Measurements from ENCODE around the gene TAS2R10.
"Not testable (repeated sequence)": the region's sequence is repeated elsewhere in the genome, so short reads cannot be mapped to it uniquely, and the experiment has no call there.

Gene TAS2R10, protein sequence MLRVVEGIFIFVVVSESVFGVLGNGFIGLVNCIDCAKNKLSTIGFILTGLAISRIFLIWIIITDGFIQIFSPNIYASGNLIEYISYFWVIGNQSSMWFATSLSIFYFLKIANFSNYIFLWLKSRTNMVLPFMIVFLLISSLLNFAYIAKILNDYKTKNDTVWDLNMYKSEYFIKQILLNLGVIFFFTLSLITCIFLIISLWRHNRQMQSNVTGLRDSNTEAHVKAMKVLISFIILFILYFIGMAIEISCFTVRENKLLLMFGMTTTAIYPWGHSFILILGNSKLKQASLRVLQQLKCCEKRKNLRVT
- 0 to 0.21 reads per million in 2 donors for total RNA-seq

GRCh38 chr12:10826258-10826657, at the start of gene TAS2R10:
Gene TAS2R10 (minus strand): TSS chr12:10826358. CDS start chr12:10826269, 89 bp downstream.
- no peak for DNase-seq

DNA sequence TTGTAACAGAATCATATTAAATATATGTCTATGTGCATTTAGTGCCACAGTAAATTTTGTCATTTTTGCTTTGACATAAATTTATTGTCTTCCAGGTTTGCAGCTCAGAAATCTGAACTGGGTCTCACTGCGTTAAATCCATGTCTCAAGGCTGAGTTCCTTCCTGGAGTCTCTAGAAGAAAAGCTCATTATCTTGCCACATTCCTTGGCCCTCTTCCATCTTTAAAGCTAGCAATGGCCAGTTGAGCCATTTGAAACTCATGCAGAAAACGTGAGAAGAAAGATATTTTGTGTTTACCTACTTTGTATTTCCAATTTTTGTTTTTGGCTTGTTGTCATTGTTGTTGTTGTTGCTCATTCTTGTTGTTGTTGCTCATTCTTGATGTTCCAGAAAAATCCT, 47.2 kb upstream of the TAS2R10 start:
- no peak for DNase-seq

GRCh38 chr12:10867381-10867780, 41.2 kb upstream of the TAS2R10 start:
- no peak for DNase-seq

- no peak for DNase-seq
Measured at GRCh38 chr12:10863512-10864218, 37.5 kb upstream of the TAS2R10 start.

DNA sequence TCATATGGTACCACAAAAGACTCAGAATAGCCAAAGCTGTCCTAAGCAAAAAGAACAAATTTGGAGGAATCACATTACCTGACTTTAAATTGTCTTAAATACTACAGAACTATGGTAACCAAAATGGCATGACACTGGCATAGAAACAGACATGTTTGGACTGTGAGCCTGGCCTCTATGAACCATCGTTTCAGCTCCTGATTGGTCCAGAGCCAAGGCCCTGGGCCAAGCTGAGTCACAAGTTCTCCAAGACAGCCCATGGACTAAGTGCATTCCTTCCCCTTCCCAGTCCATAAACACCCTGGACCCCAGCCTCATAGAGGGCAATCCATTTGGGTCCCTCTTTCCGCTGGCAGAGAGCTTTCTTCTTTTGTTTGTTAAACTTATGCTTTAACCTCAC, 35.2 kb upstream of the TAS2R10 start:
- DNase-seq, result no peak

DNA sequence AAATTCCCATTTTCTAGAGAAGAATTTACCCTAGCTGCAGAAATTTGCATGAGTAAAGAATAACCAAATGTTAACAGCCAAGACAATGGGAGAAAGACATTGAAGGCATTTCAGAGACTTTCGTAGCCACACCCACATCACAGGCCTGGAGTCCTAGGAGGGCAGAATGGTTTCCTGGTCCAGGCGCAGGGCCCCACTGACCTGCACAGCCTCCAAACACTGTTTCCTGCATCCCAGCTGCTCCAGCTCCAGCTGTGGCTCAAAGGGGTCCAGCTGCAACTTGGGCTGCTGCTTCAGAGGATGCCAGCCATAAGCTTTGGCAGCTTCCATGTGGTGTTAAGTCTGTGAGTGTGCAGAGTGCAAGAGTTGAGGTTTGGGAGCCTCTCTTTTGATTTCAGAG, 29.6 kb upstream of the TAS2R10 start:
- no peak for DNase-seq

GRCh38 chr12:10853776-10854175, 27.6 kb upstream of the TAS2R10 start:
- no peak for DNase-seq

DNA sequence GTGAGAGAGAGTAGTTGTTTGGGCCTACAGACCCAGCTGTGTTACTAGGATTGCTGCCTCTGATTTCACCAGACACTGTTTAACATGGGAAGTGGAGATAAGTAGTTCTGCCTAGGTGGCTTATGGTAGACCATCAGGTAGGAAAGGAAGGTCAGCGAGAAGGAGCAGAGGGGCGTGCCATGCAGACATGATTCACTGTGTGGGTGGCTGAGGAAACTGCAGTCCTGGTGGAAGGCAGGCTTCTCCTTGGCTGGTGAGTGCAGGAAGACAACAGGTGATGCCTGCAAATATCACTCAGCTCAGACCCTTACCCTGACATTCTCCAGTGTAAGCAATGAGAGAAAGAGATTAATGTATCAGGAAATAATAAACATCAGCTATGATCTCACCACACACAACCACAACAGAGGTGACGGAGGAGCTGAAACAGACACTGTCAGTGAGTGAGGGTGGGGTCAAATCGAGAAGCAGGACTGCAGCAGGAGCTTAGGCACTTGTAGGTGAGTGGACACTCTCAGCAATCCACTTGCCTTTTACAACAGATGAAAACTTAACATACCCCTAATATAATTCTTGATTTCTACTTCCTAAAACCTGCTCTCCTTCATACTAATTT, 25.2 kb upstream of the TAS2R10 start:
- DNase-seq, result no peak

DNA sequence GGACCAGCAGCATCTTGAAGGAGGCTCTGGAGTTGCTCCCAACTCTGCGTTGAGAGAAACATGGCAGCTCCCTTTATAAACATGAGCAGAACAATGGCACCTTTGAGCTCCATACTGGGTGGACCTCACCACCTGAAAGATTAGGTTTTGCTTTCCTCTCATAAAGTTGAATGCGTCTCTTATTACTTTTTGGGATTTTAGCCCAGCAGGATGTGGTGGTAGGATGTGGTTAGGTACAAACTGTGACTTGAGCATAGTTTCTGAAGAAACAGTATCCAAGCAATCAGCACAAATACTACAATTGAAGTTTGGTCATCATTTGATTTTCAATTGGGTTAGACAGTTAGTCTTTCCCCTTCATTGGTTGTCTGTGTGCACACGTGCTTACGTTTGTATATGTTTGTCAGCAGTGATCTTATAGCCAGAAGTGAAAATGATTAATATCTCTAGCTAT, 23.3 kb upstream of the TAS2R10 start, which contains the start of gene PRR4:
Gene PRR4, minus strand, starts transcription at position 51 of the 454 bp plus-strand sequence. Its CDS starts 38 bp downstream, at position 13.
- DNase-seq, result no peak

DNA sequence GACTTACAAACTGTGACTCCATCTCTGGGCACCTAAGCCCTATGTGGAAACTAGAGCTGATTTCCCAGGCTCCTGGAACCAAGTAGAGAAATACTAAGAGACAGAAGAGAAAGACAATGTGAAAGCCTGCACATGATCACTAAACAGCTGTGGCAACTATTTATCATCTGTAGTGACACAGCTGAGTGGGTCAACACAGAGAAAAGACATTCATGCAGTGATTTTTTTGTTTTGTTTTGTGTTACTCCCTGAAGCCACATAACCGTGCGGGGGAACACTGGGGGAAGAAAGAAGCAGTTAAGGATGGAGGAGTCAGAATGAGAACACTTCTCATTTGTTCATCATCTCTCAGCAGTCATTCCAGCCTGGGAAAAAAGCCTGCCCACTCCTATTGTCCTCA, 21.6 kb upstream of the TAS2R10 start:
- DNase-seq, result no peak

GRCh38 chr12:10842862-10843261, 16.7 kb upstream of the TAS2R10 start:
- no peak for DNase-seq

DNA sequence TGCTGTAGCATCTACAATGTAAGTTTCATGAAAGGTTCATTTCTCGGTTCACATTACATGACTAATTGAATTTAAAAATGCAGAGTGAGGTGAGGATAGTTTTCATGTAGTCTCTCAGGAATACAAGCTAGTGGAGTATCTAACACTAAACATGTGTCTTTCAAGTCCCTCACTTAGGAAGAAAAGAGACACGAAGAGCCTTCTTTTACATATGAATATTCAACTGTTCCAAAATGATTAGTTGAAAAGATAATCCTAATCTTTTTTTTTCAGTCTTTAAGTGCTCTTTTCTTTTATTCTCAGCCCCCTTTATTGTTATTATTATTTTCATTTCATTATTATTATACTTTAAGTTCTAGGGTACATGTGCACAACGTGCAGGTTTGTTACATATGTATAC, 12.3 kb upstream of the TAS2R10 start:
- DNase-seq, result no peak

GRCh38 chr12:10829994-10830393, 3.8 kb upstream of the TAS2R10 start:
- no peak for DNase-seq

GRCh38 chr12:10824957-10825356, 1.2 kb downstream of the TAS2R10 start:
- no peak for DNase-seq

DNA sequence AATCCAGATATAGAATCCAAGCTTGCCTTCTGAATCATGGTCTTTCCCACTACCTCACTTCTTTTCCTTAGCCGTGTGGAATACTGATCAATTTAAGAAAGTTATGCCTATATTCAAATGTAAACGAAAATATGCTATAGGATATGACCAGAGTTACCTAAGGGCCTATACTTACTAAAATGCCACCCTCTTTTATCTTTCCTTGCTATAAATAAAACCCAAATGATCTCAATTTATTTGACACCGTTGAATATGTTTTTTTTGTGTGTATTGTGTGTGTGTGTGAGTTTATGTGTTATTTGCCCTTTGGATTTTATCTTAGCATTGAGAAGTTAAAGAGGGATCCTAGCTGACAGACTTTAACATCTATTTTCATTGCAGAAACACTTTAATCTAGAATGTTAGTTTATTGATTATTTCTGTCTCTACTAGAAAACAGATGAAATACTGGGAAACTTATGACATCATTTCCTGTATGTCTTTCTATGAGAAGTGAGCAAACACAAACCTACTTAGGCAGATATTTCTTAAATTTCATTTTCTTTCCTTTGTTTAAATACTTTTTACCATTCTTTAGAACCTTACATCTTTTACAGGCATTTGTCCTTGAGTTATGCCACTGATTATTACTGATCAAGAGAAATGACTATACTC, 14.1 kb downstream of the TAS2R10 start:
- no peak for DNase-seq

GRCh38 chr12:10810068-10810467, 16.1 kb downstream of the TAS2R10 start, which contains the start of gene TAS2R9:
Gene TAS2R9 (minus strand): TSS chr12:10810168. CDS start chr12:10810075, 93 bp downstream.
- DNase-seq, result no peak

DNA sequence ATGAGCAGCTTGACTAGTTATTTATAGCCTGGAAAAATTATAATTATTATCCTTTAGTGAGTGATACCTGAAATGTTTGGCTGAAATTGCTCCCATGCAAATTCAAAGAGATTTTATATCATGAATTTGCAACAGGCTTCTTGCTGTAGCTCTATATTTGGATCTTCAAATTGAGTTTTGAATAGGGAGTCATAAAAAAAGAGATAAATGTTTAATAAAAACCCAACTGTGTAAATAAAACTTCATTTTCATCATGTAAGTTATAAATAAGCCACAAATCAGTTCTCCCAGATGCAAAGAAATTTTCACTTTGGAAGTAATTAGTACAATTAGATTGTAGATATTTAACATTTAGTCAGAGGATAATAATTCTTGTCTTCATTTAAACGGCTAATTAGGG, 19.0 kb downstream of the TAS2R10 start, which contains the start of gene TAS2R8:
Gene TAS2R8, minus strand, starts transcription at position 101 of the 400 bp plus-strand sequence. CDS start 306 bp downstream, outside the sequence.
- no peak for DNase-seq

GRCh38 chr12:10802587-10802986, 23.6 kb downstream of the TAS2R10 start, which contains the start of gene TAS2R7:
Gene TAS2R7 (minus strand): TSS chr12:10802627. CDS start chr12:10802570, 57 bp downstream.
- no peak for DNase-seq

DNA sequence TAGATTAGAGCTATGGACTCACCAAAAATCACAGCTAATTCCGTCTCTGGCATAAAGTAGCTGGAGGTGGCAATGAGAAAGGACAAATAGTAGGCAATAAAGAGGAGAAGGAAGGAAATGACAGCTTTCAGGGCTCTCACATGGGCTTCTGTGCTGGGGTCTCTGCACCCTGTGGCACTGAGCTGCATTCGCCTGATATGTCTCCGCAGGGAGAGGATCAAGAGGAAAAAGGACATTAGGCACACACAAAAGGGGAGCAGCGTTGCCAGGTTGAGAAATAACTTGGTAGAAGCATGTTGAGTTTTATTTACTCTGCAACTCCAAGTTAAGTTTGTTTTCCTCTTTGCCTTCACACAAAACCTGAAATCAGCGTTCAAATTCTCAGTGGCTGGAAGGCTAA, 24.4 kb downstream of the TAS2R10 start:
- DNase-seq, result no peak

- DNase-seq, result no peak
Measured at GRCh38 chr12:10794222-10794621, 31.9 kb downstream of the TAS2R10 start.

GRCh38 chr12:10791769-10792168, 34.4 kb downstream of the TAS2R10 start:
- not testable (repeated sequence) for DNase-seq

DNA sequence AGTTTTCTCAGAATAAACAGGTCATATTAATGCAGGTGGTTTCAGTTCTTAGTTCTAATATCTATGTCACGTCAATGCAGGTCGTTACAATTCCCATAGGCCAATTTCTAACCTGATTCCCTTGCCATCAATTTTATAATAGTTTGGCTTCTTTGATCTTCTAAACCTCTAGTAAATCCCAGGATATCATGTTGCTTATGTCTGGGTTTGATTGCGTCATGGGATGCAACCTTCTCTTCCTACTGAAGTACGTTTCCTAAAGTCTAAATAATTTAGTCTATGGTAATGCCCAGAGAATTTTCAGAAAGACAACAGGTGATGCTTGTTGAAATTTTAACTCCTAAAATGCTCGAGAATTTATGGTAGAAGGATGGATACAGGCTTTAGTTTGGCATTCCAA, 42.9 kb downstream of the TAS2R10 start:
- no peak for DNase-seq

GRCh38 chr12:10779103-10779502, 47.1 kb downstream of the TAS2R10 start:
- no peak for DNase-seq

All from T-helper 9 cell (primary cell).